Cardiac muscle cell (in vitro differentiated cells and primary cell): ENCODE results near the gene FGFR2. TPM values are rescaled to one million over a fixed set of nuclear protein-coding genes. Genes with fewer than 3 reads are reported as not detected.
A peak's percentile ranks its signal among the peaks of the same experiment; 100 is the strongest.

Experiments
- DNase-seq, 2 donors: peaks; one replicate each; pipeline versions ENCODE4 v3.0.0 to v3.0.0-alpha.2; 2010 to 2017; ENCODE audit warnings: low read depth in 1 of 2, low spot score in 1 of 2
- H3K27ac ChIP-seq: fragments of 200-600 bp; sonication (generic); 2 replicates; pipeline ENCODE4 v1.5.1; 2016
- H3K27me3 ChIP-seq: fragments of 200-600 bp; sonication (generic); 2 replicates; pipeline ENCODE4 v1.6.0; 2016; ENCODE audit warnings: control low read depth
- H3K36me3 ChIP-seq: fragments of 200-600 bp; sonication (generic); 2 replicates; pipeline ENCODE4 v1.5.1; 2016; ENCODE audit warnings: control low read depth
- H3K4me1 ChIP-seq: fragments of 200-600 bp; sonication (generic); 2 replicates; pipeline ENCODE4 v1.8.1; 2017; ENCODE audit warnings: low read depth, mild to moderate bottlenecking, mixed run types
- H3K4me3 ChIP-seq: fragments of 200-600 bp; sonication (generic); 2 replicates; pipeline ENCODE4 v1.5.1; 2016; ENCODE audit warnings: mild to moderate bottlenecking
- H3K9me3 ChIP-seq: fragments of 200-600 bp; sonication (generic); 2 replicates; pipeline ENCODE4 v1.5.1; 2017; ENCODE audit warnings: low read depth, mild to moderate bottlenecking, control low read depth
- polyA plus RNA-seq: library from polyadenylated mRNA; unstranded; fragments of >200 nt; fragmentation: Nextera tagmentation; extraction: Ambion mirVana; gene quantifications from 2 replicates; pipeline ENCODE4 v1.2.1, GENCODE V29; 2016
- total RNA-seq: library from RNA; depleted of rRNA; stranded (reverse); fragments of >200 nt; gene quantifications from 2 replicates; pipeline ENCODE4 v1.2.3, GENCODE V29; 2016
- TF ChIP-seq, protein P1 (sequence below): IDR thresholded peaks from 2 replicates; pipeline ENCODE4 v1.5.1; 2012; ENCODE audit warnings: low read depth, mild to moderate bottlenecking, low read length

The FGFR2 gene
- total and polyA plus RNA-seq, 2 experiments from 2014 or later, result 47.5 to 50.6 TPM

DNA sequence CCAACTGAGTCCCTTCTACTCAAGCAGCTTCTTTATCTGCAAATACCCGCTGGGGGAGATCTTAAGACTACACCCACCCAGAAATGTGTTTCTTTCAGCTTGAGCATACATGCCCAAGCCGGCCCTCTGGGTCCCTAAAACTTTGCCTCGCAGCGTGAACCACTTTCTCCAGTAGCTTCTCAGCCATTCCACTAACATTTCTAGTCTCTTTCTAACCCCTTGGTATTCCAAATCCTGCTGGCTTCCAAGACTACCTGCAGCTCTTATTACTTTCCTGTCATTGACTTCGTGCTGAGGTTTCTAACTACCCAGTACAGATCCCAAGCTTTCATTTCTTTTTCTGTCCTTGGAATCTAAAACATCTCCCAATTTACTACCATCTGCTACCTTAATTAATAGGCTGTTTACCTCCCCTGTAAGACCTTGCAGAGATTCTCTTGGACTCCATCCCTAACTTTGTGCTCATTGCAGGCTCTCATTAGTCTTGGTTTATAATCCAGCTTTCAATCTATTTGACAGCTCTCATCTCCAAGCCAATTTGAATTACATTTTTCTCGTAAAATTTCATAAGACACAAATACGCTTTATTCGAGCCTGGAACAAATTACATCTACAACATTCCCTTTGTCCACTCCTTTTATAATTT is 153.6 kb downstream of the FGFR2 start:
- TF ChIP-seq, protein P1, sequence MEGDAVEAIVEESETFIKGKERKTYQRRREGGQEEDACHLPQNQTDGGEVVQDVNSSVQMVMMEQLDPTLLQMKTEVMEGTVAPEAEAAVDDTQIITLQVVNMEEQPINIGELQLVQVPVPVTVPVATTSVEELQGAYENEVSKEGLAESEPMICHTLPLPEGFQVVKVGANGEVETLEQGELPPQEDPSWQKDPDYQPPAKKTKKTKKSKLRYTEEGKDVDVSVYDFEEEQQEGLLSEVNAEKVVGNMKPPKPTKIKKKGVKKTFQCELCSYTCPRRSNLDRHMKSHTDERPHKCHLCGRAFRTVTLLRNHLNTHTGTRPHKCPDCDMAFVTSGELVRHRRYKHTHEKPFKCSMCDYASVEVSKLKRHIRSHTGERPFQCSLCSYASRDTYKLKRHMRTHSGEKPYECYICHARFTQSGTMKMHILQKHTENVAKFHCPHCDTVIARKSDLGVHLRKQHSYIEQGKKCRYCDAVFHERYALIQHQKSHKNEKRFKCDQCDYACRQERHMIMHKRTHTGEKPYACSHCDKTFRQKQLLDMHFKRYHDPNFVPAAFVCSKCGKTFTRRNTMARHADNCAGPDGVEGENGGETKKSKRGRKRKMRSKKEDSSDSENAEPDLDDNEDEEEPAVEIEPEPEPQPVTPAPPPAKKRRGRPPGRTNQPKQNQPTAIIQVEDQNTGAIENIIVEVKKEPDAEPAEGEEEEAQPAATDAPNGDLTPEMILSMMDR, result no peak
- no peak overlapping the region for H3K4me3 ChIP-seq
- H3K27me3 ChIP-seq, result no peaks in the 10 kb centered on the region
- no peaks in the 10 kb centered on the region for H3K9me3 ChIP-seq
- H3K4me1 ChIP-seq, result peaks cover 9% of the 10 kb centered on the region
- no peaks in the 10 kb centered on the region for H3K36me3 ChIP-seq
- DNase-seq, result no peak
- H3K27ac ChIP-seq, result no peak overlapping the region

DNA sequence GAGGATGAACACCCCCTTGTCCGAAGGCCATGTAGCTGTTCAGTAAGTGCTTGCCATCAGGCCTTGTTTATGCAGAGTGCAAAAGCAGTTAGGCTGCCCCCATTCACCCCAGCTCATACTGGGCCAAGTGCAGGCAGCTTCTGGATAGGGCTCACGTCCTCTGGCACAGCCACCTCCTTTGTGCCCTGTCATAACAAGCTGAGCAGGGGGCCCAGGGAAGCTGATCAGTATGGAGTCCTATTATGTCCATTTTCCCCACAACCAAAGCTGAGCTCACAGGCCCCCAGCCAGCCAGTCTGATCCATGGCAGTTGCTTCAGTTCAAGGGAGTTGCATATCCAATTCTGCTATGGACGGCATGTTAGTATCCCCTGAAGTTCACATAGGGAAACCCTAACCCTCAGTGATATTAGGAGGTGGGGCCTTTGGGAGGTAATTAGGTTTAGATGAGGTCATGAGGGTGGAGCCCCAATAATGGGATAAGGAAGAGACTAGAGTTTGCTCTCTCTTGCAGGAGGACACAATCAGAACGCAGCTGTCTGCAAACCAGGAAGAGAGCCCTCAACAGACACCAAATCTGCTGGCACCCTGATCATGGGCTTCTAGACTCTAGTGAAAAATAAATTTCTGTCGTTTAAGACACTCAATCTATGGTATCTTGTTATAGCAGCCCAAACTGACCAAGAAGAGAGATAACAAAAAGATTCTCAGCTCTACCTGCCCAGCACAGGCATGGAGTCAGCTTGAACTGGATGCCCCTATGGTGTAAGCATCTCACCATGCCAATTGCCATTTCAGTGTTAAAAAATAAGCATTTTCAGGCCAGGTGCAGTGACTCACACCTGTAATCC is 155.9 kb downstream of the FGFR2 start:
- H3K4me3 ChIP-seq, result no peak overlapping the region
- DNase-seq, result no peak
- H3K36me3 ChIP-seq, result no peaks in the 10 kb centered on the region
- TF ChIP-seq, protein P1, result no peak
- H3K27ac ChIP-seq, result no peak overlapping the region
- H3K4me1 ChIP-seq, result peaks cover 7% of the 10 kb centered on the region
- no peaks in the 10 kb centered on the region for H3K27me3 ChIP-seq
- no peaks in the 10 kb centered on the region for H3K9me3 ChIP-seq

DNA sequence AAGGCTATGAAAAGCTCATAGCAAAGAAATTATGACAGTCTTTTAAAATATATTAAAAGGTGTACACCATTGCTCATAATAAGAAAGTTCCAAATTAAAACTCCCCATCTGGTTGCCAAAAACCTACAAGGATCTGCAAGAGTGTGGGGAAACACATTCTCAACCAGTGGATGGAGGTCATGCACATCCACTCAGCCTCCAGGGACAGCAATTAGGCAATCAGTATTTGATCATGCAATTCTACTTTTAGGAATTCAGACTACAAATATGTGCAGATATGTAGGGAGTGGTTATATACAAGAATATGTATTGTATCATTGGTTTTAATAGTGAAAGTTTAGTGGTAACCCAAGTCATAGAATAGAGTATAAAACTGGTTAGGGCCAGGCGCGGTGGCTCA is 157.8 kb downstream of the FGFR2 start:
- H3K36me3 ChIP-seq, result no peaks in the 10 kb centered on the region
- TF ChIP-seq, protein P1, result no peak

DNA sequence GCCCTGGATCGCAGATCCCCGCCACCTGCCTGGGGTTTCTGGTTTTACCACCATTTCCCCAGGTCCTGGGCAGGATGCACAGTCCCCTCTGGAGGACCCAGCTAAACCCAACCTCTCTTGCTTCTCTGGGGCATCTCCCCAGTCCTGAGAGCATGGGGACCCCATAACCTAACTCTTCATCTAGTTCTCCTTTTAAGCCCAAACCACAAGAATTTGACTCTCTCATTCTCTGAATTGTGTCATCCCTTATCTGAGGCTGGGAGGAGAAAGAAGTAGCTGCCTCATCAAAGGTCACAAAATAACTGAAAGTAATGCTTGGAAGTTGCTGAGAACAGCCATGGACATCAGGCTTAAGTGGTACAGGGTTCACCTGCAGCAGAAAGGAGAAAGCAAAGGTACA is 159.9 kb downstream of the FGFR2 start:
- H3K4me1 ChIP-seq, result peaks cover 29% of the 10 kb centered on the region
- no peak overlapping the region for H3K4me3 ChIP-seq
- H3K36me3 ChIP-seq, result no peaks in the 10 kb centered on the region
- peak overlapping the region; percentile 91 for H3K27ac ChIP-seq
- no peaks in the 10 kb centered on the region for H3K27me3 ChIP-seq
- DNase-seq, result peak in 1 of 2 donors; percentile 9
- no peaks in the 10 kb centered on the region for H3K9me3 ChIP-seq
- TF ChIP-seq, protein P1, result no peak

More for the DNA sequence above, 157.8 kb downstream of the FGFR2 start:
- H3K4me3 ChIP-seq, result no peak overlapping the region
- H3K27ac ChIP-seq, result no peak overlapping the region
- no peak for DNase-seq
- no peaks in the 10 kb centered on the region for H3K27me3 ChIP-seq
- no peaks in the 10 kb centered on the region for H3K9me3 ChIP-seq
- peaks cover 26% of the 10 kb centered on the region for H3K4me1 ChIP-seq

DNA sequence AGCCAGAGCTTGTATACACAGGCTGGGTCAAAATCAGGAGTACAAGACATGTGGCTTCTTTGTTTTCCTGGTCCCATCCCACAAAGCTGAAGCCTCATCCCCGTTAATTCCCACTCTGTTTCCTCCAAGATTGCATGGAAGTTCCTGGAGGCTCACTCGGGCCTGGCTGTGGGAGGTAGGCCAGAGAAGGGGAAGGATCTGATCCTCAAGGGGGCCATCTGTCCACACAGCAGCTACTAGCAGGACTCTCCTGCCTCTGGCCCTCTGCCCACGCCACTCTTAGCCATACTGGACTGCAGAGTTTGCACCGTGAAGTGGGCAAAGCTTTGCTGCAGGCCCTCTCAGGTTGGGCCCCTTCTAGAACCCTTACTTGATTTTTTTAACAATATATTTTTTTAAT is 160.6 kb downstream of the FGFR2 start:
- Histone ChIP-seq H3K27ac (peak overlapping the region; percentile 91), H3K4me3 (no peak overlapping the region), H3K9me3 (no peaks in the 10 kb centered on the region), H3K4me1 (peaks cover 29% of the 10 kb centered on the region), H3K36me3 (no peaks in the 10 kb centered on the region), H3K27me3 (no peaks in the 10 kb centered on the region)
- DNase-seq, result peak; percentile 28 to 56
- TF ChIP-seq, protein P1, result no peak
